Measurements from ENCODE around the gene MYH16. TPM values are rescaled to one million over a fixed set of nuclear protein-coding genes. Genes with fewer than 3 reads are reported as not detected.

MYH16 gene
- total RNA-seq, 1 experiment from 2014 or later = 0.57 TPM

GRCh38 chr7:99325592-99326407, 53.2 kb downstream of the MYH16 start, which contains the start of gene ARPC1A (continued):
- TF ChIP-seq, protein P1, sequence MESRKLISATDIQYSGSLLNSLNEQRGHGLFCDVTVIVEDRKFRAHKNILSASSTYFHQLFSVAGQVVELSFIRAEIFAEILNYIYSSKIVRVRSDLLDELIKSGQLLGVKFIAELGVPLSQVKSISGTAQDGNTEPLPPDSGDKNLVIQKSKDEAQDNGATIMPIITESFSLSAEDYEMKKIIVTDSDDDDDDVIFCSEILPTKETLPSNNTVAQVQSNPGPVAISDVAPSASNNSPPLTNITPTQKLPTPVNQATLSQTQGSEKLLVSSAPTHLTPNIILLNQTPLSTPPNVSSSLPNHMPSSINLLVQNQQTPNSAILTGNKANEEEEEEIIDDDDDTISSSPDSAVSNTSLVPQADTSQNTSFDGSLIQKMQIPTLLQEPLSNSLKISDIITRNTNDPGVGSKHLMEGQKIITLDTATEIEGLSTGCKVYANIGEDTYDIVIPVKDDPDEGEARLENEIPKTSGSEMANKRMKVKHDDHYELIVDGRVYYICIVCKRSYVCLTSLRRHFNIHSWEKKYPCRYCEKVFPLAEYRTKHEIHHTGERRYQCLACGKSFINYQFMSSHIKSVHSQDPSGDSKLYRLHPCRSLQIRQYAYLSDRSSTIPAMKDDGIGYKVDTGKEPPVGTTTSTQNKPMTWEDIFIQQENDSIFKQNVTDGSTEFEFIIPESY (IDR thresholded peaks at IDR 0.05; ENCODE audit: extremely low read depth, insufficient replicate concordance, low read length) = peak; percentile 72
- no peak for TF ChIP-seq FOSL1 (IDR thresholded peaks at IDR 0.05; ENCODE audit: low read depth)

DNA sequence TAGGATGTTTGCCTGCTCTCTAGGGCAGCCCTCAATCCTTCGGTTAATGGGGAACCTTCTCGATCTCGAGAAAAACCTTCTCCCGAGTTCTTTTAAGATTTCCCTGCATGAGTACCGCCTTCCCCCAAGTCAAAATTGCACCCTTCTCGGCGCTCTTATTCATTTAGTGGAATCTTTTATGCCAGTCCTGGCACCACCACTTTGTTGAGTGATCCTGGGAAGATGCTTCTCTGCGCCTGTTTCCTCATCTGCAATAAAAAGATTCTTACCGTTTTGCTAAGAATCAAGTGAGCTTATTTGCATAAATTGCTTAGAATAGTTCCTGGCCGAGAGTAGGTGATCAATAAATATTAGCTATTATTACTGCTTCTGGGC, 53.8 kb downstream of the MYH16 start:
- no peak overlapping the region for H2AFZ ChIP-seq (ENCODE audit: low read depth, low read length, poor library complexity, severe bottlenecking)
- DNase-seq (ENCODE audit: low read depth, low spot score) (no peak), ATAC-seq (no peak)
- H3K27me3 ChIP-seq (ENCODE audit: insufficient read depth, low read length) = no peaks in the 10 kb centered on the region
- ChIA-PET CTCF (no interaction called here), RAD21 (ENCODE audit: low non-redundant PET in 1 of 2, low total read pairs in 2 of 2, uncharacterized antibody in 2 of 2, unreplicated experiment in 2 of 2) (no interaction called here), POLR2A (no interaction called here)
- H3K4me1 ChIP-seq (ENCODE audit: control insufficient read depth in 1 of 2, insufficient read depth in 2 of 2, low read length in 2 of 2) = peaks cover 23 to 48% of the 10 kb centered on the region in 2 experiments
- intact Hi-C loops (cut with micrococcal nuclease) = no loop called here
- peak overlapping the region; percentile 84 for H3K27ac ChIP-seq (ENCODE audit: low read depth, low read length)
- peaks cover 62% of the 10 kb centered on the region for H3K79me2 ChIP-seq (ENCODE audit: insufficient read depth, low read length)
- BruUV-seq (replicated peaks) = no TSS peak
- H3K4me2 ChIP-seq (ENCODE audit: low read length) = peak overlapping the region; percentile 83
- H3K9me2 ChIP-seq (ENCODE audit: insufficient read depth) = no peaks in the 10 kb centered on the region
- H3K9ac ChIP-seq (ENCODE audit: low read length) = peak overlapping the region; percentile 97
- peak overlapping the region; percentile 73 to 99 for H3K4me3 ChIP-seq (replicated peaks in 1 of 2; ENCODE audit: low read depth in 1 of 2, low read length in 2 of 2)
- H3K36me3 ChIP-seq (ENCODE audit: control insufficient read depth in 1 of 2, insufficient read depth in 2 of 2, low read length in 2 of 2) = no peaks in the 10 kb centered on the region
- no peaks in the 10 kb centered on the region for H4K20me1 ChIP-seq (ENCODE audit: insufficient read depth)
- no peak for TF ChIP-seq SIN3A (IDR thresholded peaks at IDR 0.05; ENCODE audit: low read depth)
- TF ChIP-seq JUND (IDR thresholded peaks at IDR 0.05) = no peak
- no peak for TF ChIP-seq POLR2AphosphoS5 (IDR thresholded peaks at IDR 0.05; ENCODE audit: low read depth, low read length)
- no peak for TF ChIP-seq EZH2phosphoT487 (IDR thresholded peaks at IDR 0.05; ENCODE audit: borderline replicate concordance)
- TF ChIP-seq, protein P2, sequence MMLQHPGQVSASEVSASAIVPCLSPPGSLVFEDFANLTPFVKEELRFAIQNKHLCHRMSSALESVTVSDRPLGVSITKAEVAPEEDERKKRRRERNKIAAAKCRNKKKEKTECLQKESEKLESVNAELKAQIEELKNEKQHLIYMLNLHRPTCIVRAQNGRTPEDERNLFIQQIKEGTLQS (IDR thresholded peaks at IDR 0.05) = no peak
- no peak for TF ChIP-seq ZNF274 (IDR thresholded peaks at IDR 0.05; ENCODE audit: low read depth, low read length)
- TF ChIP-seq YY1 (IDR thresholded peaks at IDR 0.05; ENCODE audit: extremely low read depth, insufficient replicate concordance, low read depth, low read length) = no peak
- no peak for TF ChIP-seq POLR2A (IDR thresholded peaks at IDR 0.05; ENCODE audit: borderline replicate concordance, extremely low read depth, insufficient read depth, insufficient read length)
- H3K9me3 ChIP-seq (ENCODE audit: control insufficient read depth in 1 of 2, insufficient read depth in 1 of 2, low read depth in 1 of 2, low read length in 2 of 2) = no peaks in the 10 kb centered on the region

All from HCT116 (cell line).